Fibroblast of villous mesenchyme (primary cell): ENCODE results near the gene CACNB3. TPM values are rescaled to one million over a fixed set of nuclear protein-coding genes. Genes with fewer than 3 reads are reported as not detected.

Experiments used
- DNase-seq: peaks from one replicate; pipeline ENCODE4 v3.0.0-alpha.2; 2010; ENCODE audit warnings: low read depth
- H3K4me3 ChIP-seq: 2 replicates; pipeline ENCODE4 v1.5.1; 2011; ENCODE audit warnings: low read depth, mild to moderate bottlenecking, low read length
- total RNA-seq: library from RNA; depleted of rRNA; stranded (reverse); fragments of >200 nt; gene quantifications from 2 replicates; pipeline ENCODE4 v1.2.3, GENCODE V29; 2012
- TF ChIP-seq, protein P1 (sequence below): IDR thresholded peaks from 2 replicates; pipeline ENCODE4 v1.5.1; 2012; ENCODE audit warnings: low read depth, mild to moderate bottlenecking, low read length; ENCODE audit not compliant: insufficient read depth

The CACNB3 gene
- total RNA-seq, 1 donor, result 29.8 TPM

DNA sequence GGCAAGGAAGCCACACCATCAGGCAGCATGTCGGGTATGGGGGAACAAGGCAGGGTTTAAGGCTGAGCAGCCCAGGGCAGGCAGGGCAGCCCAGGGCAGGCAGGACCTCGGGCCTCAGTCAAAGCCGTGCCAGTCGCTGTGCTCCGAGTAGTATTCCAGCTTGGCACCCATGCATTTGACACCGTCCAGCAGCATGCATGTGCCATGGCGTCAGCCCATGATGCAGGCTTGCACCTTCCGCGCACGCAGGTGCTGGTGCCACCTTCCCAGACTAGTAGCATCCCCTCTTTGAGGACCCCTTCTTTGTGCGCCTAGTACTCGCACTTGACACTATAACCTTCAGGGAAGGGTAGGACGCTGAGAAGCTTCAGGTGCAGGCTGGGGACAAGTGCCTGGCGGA, 17.8 kb upstream of the CACNB3 start:
- H3K4me3 ChIP-seq, result no peak overlapping the region
- TF ChIP-seq, protein P1, sequence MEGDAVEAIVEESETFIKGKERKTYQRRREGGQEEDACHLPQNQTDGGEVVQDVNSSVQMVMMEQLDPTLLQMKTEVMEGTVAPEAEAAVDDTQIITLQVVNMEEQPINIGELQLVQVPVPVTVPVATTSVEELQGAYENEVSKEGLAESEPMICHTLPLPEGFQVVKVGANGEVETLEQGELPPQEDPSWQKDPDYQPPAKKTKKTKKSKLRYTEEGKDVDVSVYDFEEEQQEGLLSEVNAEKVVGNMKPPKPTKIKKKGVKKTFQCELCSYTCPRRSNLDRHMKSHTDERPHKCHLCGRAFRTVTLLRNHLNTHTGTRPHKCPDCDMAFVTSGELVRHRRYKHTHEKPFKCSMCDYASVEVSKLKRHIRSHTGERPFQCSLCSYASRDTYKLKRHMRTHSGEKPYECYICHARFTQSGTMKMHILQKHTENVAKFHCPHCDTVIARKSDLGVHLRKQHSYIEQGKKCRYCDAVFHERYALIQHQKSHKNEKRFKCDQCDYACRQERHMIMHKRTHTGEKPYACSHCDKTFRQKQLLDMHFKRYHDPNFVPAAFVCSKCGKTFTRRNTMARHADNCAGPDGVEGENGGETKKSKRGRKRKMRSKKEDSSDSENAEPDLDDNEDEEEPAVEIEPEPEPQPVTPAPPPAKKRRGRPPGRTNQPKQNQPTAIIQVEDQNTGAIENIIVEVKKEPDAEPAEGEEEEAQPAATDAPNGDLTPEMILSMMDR, result no peak
- no peak for DNase-seq

DNA sequence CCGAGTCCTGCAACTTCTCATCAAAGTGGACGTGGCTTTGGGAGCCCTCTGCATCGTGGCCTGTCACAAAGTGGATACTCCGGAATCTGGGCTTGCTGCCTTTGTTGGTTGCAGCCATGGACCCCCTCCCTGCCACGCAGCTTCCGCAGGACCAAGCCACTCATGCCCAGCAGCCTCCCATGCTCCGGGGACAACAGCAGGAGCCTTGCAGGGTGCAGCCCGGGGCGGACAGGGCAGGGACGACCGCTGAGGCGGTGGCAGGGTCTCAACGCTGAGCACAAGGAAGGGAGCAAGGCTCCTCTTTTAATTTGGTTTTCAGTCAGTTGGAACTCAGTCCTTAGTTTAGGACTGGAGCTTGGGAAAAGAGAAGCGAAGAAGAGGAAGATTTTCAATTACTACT, 17.3 kb upstream of the CACNB3 start:
- no peak for DNase-seq
- TF ChIP-seq, protein P1, result no peak
- H3K4me3 ChIP-seq, result no peak overlapping the region

DNA sequence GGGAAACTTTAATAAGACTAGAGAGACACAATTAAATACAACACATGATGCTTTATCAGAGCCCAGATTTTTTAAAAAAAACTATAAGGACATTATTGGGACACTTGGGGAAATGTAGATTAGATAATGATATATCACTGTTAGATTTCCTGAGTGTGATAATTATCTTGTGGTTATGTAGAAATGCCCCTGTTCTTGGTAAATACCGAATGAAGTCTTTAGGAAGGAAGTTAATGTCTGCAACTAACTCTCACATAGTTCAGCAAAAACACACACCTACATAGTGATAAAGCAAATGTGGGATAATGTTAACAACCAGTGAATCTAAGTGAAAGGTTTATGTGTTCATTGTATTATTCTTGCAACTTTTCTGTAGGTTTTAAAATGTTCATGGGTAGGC, 14.6 kb upstream of the CACNB3 start:
- TF ChIP-seq, protein P1, result no peak
- DNase-seq, result no peak
- H3K4me3 ChIP-seq, result no peak overlapping the region

DNA sequence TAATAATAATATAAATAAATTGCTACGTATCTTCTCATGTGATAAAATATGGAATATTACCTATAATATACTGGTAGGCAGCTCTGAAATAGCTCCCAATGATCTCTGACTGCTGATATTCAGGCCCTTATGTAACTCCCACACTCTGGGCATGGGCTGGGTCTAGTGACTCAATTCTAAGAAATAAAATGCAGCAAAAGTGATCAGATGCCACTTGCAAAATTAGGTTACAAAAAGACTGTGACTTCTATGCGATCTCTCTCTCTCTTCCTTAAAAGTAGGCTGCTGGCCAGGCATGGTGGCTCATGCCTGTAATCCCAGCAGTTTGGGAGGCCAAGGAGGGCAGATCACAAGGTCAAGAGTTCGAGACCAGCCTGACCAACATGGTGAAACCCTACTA, 10.3 kb upstream of the CACNB3 start:
- no peak for DNase-seq
- TF ChIP-seq, protein P1, result no peak

DNA sequence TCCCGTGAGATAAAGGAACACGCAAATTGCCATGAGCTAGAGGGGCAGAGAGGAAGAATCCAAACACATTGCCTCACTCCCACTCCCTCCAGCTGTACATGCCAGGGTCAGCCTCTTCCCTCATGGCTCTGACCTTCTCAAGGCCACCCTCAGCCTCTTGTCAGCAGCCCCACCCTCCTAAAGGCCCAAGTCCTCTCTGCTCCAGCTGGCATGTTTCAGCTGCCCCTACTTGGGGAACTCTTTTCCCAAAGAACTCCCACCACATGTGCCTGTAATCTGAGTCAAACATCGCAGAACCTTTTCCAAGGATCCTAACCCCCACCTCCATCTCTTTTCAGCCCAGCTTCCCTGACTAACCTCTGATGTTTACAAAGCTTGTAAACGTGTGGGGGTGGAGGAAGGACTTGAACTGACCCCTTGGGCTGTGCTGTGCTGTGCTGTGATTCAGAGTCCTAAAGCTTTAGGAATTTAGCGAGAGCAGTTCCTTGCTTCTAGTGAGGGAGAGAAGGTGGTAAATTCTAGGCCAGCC, 7.3 kb upstream of the CACNB3 start:
- peak; percentile 97 for DNase-seq
- H3K4me3 ChIP-seq, result peak overlapping the region; percentile 21
- TF ChIP-seq, protein P1, result no peak

More for the DNA sequence above, 10.3 kb upstream of the CACNB3 start:
- no peak overlapping the region for H3K4me3 ChIP-seq

DNA sequence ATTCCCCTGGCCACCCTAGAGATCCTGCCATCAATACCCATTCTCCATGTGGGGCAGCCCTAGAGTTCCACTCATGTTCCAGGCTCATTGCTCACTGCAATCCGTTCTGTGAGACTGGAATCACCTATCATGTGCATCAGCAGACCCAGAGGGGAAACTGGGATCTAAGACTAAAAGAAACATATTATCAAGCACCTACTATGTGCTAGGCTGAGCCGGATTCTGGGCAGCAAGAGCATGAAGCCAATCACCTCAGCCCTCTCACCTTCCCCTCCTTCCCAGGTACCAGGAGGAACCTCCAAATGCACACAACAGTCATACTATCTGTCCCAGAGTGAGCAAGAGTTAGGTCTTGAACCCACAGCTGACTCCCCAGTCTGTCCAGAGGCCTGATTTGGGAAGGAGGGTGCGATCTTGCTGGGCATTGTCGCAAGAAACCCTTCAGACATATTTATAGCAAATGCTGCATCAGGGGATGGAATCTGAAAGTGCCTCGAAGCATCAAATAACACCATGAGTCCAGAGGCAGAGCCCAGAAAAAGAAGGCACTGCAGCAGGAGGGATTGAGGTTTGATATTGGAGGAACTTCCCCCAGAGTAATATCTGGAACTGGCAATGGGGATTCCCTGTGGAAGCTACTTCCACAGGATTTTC, 6.7 kb upstream of the CACNB3 start:
- TF ChIP-seq, protein P1, result no peak
- peak overlapping the region; percentile 21 for H3K4me3 ChIP-seq
- peak; percentile 53 for DNase-seq

DNA sequence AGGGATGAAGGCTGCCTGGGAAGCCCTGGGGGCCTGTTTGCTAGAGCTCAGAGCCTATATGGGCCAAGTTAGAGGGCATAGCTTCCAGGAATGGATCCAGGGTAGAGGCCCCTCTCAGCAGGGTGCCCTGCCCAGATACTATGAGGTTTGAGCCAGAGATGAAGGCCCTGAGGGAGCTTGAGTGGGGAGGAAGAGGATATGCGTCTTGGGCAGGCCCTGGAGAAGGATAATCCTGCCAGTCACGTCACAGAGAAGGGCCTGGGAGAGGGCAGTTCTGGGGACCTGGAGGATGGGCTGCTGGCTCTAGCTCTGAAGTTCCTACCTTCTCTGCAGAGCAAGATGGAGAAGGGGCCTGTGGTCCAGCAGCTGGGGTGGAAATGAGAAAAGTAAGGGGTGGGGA, 5.9 kb upstream of the CACNB3 start:
- DNase-seq, result peak; percentile 78
- H3K4me3 ChIP-seq, result no peak overlapping the region
- TF ChIP-seq, protein P1, result no peak
